Measurements from ENCODE around the gene MYO18B. TPM values are rescaled to one million over a fixed set of nuclear protein-coding genes. Genes with fewer than 3 reads are reported as not detected.

The MYO18B gene
- total RNA-seq, 1 donor from 2014 or later = not detected

DNA sequence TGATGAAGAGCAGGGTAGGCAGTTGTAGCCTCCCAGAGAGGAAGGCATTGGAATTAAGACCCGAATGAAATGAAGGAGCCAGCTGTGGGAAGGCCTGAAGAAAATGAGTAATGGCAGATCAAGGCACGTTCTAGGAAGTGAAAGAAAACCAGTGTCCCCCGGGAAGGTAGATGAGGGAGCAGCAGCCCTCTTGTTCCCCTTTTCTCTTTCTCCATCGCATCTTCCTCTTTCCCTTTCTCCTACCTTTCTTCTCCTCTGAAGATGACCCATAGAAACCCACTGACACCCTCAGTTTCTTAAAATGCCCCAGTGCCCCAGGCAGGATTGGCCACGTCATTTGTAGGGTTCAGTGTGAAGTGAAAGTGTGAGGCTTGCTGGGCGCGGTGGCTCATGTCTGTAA is 254.7 kb downstream of the MYO18B start:
- H3K4me1 Mint-ChIP-seq = peaks cover 2% of the 10 kb centered on the region

DNA sequence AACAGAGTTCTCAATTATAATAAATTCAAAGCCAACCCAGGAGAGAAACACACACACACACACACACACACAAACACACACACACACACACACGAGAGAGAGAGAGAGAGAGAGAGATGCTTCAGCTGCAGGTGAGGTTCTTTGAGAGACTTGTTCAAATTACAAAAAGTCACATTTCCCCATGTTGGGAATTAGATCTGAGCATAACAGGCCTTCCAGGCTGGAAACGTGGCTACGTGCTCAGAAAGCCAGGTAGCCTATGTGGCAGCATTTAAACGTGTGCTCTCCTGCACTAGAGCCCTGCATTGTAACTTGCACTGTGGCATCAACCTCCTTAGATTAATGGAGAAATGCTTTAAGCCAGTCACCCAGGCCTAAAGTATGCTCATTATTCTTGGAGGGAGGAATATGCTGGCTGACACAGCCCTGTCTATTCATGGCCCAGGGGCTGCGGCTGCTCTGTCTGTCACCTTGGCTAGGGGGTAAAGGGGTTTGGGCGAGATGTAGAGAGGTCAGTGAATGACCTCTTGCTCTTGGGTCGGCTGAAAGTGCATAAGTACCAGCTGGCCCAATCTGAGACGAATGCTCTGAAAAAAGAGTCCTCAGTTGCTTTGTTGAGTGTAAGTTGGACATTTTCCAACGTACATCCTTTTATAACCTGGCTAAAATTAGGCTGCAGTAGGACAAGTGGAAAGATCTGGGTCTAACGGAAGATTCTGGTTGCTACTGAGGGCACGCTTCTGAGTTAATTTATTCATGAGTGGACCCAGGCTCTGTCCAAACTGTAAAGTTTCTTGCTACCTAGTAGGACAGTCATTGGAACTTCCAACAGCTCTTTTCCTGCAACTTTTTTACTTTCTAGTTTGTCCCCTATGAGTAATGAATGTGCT is 256.1 kb downstream of the MYO18B start:
- no peaks in the 10 kb centered on the region for H3K9me3 Mint-ChIP-seq
- H3K27me3 Mint-ChIP-seq (ENCODE audit: low read depth) = peaks cover 26% of the 10 kb centered on the region
- peaks cover 4% of the 10 kb centered on the region for H3K4me1 Mint-ChIP-seq
- no peaks in the 10 kb centered on the region for H3K36me3 Mint-ChIP-seq (ENCODE audit: low read depth)
- H3K27ac Mint-ChIP-seq (ENCODE audit: unreplicated experiment) = no peak overlapping the region
- no peak for DNase-seq (ENCODE audit: low read depth, low spot score)
- TF ChIP-seq, protein P1, sequence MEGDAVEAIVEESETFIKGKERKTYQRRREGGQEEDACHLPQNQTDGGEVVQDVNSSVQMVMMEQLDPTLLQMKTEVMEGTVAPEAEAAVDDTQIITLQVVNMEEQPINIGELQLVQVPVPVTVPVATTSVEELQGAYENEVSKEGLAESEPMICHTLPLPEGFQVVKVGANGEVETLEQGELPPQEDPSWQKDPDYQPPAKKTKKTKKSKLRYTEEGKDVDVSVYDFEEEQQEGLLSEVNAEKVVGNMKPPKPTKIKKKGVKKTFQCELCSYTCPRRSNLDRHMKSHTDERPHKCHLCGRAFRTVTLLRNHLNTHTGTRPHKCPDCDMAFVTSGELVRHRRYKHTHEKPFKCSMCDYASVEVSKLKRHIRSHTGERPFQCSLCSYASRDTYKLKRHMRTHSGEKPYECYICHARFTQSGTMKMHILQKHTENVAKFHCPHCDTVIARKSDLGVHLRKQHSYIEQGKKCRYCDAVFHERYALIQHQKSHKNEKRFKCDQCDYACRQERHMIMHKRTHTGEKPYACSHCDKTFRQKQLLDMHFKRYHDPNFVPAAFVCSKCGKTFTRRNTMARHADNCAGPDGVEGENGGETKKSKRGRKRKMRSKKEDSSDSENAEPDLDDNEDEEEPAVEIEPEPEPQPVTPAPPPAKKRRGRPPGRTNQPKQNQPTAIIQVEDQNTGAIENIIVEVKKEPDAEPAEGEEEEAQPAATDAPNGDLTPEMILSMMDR (conservative IDR thresholded peaks at IDR 0.05) = no peak
- no peak overlapping the region for H3K4me3 Mint-ChIP-seq

More for the DNA sequence above, 254.7 kb downstream of the MYO18B start:
- no peaks in the 10 kb centered on the region for H3K36me3 Mint-ChIP-seq (ENCODE audit: low read depth)
- TF ChIP-seq, protein P1 (conservative IDR thresholded peaks at IDR 0.05) = no peak
- no peak overlapping the region for H3K27ac Mint-ChIP-seq (ENCODE audit: unreplicated experiment)
- no peak for DNase-seq (ENCODE audit: low read depth, low spot score)
- no peak overlapping the region for H3K4me3 Mint-ChIP-seq
- peaks cover 27% of the 10 kb centered on the region for H3K27me3 Mint-ChIP-seq (ENCODE audit: low read depth)
- no peaks in the 10 kb centered on the region for H3K9me3 Mint-ChIP-seq

DNA sequence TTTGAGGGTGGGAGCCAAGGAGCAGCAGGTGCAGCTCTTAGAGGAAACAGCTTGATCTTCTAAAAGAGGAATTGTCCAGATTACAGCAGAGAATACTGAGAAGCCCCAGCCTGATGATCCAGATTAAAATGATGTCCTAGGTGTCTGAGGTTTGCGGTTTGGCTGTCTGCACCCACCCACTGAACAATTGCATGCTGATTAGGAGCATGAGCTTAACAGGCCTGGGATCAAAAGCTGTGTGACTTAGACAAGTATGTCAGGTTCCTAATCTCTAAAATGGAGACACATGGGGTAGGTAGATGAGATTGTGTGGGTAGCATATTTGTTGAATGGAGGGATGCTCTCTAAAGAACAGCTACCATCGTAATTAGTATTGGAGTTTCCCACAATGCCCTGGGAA is 260.5 kb downstream of the MYO18B start:
- H3K27ac Mint-ChIP-seq (ENCODE audit: unreplicated experiment) = no peak overlapping the region
- no peaks in the 10 kb centered on the region for H3K9me3 Mint-ChIP-seq
- no peak for DNase-seq (ENCODE audit: low read depth, low spot score)
- H3K27me3 Mint-ChIP-seq (ENCODE audit: low read depth) = peaks cover 30% of the 10 kb centered on the region
- TF ChIP-seq, protein P1 (conservative IDR thresholded peaks at IDR 0.05) = no peak
- no peak overlapping the region for H3K4me3 Mint-ChIP-seq
- H3K4me1 Mint-ChIP-seq = peaks cover 4% of the 10 kb centered on the region
- H3K36me3 Mint-ChIP-seq (ENCODE audit: low read depth) = no peaks in the 10 kb centered on the region

DNA sequence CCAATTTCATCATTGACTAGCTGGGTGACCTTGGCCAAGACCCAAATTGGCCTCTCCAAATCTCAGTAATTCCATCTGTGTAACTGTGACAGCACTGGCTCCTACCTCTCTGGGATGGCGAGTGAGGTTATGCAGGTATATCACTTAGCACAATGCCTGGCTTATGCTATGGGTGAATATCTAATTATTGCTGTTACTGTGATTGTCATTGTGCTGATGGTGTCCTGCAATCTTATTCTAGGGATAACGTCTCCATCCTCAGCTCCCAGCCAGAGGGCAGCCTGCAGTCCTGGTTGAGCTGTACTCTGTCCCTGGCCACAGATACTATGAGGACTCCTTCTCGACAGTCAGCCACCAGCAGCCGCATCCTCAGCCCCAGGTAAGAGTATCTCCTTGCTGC is 262.5 kb downstream of the MYO18B start:
- TF ChIP-seq, protein P1 (conservative IDR thresholded peaks at IDR 0.05) = no peak
- DNase-seq (ENCODE audit: low read depth, low spot score) = no peak
- Mint-ChIP-seq H3K27ac (ENCODE audit: unreplicated experiment) (no peak overlapping the region), H3K4me3 (no peak overlapping the region), H3K27me3 (ENCODE audit: low read depth) (peaks cover 47% of the 10 kb centered on the region), H3K36me3 (ENCODE audit: low read depth) (no peaks in the 10 kb centered on the region), H3K9me3 (no peaks in the 10 kb centered on the region), H3K4me1 (peaks cover 4% of the 10 kb centered on the region)

DNA sequence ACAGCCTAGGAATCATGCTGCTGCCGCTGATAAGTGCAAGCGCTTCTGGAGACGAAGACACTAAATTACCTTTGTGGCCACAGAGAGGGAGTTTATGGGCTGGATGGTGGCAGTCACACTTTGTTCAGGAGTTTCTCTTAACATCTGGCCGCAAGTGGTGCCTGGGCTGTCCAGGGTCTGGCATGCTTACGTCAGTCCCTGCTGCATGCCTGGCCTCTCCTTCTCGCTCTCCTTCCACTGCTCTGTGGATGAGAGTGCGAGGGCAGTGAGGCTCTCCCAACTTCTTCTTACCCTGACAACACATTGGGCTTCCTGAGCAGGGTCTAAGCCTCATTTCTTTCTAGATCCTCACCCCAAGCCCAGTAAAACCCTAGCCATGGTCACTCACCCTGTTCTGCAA is 266.6 kb downstream of the MYO18B start:
- Mint-ChIP-seq H3K4me3 (no peak overlapping the region), H3K27ac (ENCODE audit: unreplicated experiment) (no peak overlapping the region), H3K27me3 (ENCODE audit: low read depth) (peaks cover 57% of the 10 kb centered on the region), H3K4me1 (no peaks in the 10 kb centered on the region), H3K9me3 (no peaks in the 10 kb centered on the region), H3K36me3 (ENCODE audit: low read depth) (no peaks in the 10 kb centered on the region)
- TF ChIP-seq, protein P1 (conservative IDR thresholded peaks at IDR 0.05) = no peak
- DNase-seq (ENCODE audit: low read depth, low spot score) = no peak
